Tibial nerve (tissue), 4 donors: ENCODE measurements around the gene DNAH10. TPM values are rescaled to one million over a fixed set of nuclear protein-coding genes. Genes with fewer than 3 reads are reported as not detected.

ENCODE experiments used
- DNase-seq, 2 donors: peaks; one replicate each; pipeline ENCODE4 v3.0.0-alpha.2; 2019; ENCODE audit warnings: low spot score in 2 of 2
- H3K27ac ChIP-seq, 4 donors: fragments of 200-600 bp; sonication (generic) in 3 of 4; one replicate each; pipeline ENCODE4 v1.5.1; 2017 to 2019; ENCODE audit warnings: mild to moderate bottlenecking in 1 of 4
- H3K27me3 ChIP-seq, 2 donors: fragments of 200-600 bp; sonication (generic) in 1 of 2; one replicate each; pipeline versions ENCODE4 v1.5.1 to v1.6.0; 2017 to 2019
- H3K36me3 ChIP-seq, 3 donors: fragments of 200-600 bp; sonication (generic); one replicate each; pipeline ENCODE4 v1.5.1; 2018 to 2019
- H3K4me1 ChIP-seq, 4 donors: fragments of 200-600 bp; sonication (generic) in 3 of 4; one replicate each; pipeline ENCODE4 v1.5.1; 2017 to 2019
- H3K4me3 ChIP-seq, 4 donors: fragments of 200-600 bp; sonication (generic) in 3 of 4; one replicate each; pipeline ENCODE4 v1.5.1; 2017 to 2019; ENCODE audit warnings: mild to moderate bottlenecking in 1 of 4, moderate library complexity in 1 of 4
- H3K9me3 ChIP-seq, 4 donors: fragments of 200-600 bp; sonication (generic) in 3 of 4; one replicate each; pipeline ENCODE4 v1.5.1; 2017 to 2019
- EP300 ChIP-seq, 2 donors: sonication (generic); formaldehyde crosslinking; IDR thresholded peaks; one replicate each; pipeline ENCODE4 v1.6.1; 2017; ENCODE audit warnings: antibody characterized with exemption in 2 of 2, mild to moderate bottlenecking in 1 of 2
- POLR2A ChIP-seq, 2 donors: fragments of 450-650 bp; IDR thresholded peaks; one replicate each; pipeline ENCODE4 v1.6.1; 2017; ENCODE audit warnings: antibody characterized with exemption in 2 of 2, mild to moderate bottlenecking in 2 of 2, moderate library complexity in 2 of 2
- WGBS, 2 donors: methylation state at CpG; one replicate each; pipeline ENCODE4 v1.1.5; 2018; 5-methylcytosine and 5-hydroxymethylcytosine counted together
- total RNA-seq, 4 donors: library from RNA; depleted of rRNA; stranded (reverse); fragments of >200 nt; gene quantifications; one replicate each; pipeline ENCODE4 v1.1.0, GENCODE V29; 2016
- TF ChIP-seq, protein P1 (sequence below), 5 experiments: fragments of 200-600 bp in 3 of 5; fragments of 450-650 bp in 2 of 5; sonication (generic) in 3 of 5; IDR thresholded peaks; one replicate each; pipeline ENCODE4 v1.5.1; 2016 to 2019; ENCODE audit warnings: antibody characterized with exemption in 5 of 5, mild to moderate bottlenecking in 3 of 5, moderate library complexity in 2 of 5

The DNAH10 gene
- total RNA-seq, 4 donors from 2014 or later: 3.1 TPM; not detected in 3

DNA sequence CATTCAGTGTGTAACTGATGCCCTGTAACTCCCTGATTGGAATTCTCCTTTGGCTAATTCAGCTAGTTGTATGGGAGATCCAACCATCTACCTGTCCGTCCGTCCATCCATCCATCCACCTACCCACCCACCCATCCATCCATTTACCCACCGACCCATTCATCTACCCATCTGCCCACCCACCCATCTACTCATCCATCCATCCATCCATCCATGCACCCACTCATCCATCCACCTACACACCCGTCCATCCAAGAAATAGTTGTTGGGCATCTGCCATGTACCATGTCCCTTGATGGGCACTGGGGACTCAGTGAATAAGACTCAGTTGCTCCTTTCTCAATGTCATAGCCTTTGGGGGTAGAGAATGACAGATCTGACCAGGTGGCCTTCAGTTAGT is 162.4 kb downstream of the DNAH10 start:
- no peaks in the 10 kb centered on the region for H3K4me1 ChIP-seq
- no peak overlapping the region for H3K27ac ChIP-seq
- H3K36me3 ChIP-seq: no peaks in the 10 kb centered on the region
- no peaks in the 10 kb centered on the region for H3K27me3 ChIP-seq
- no peaks in the 10 kb centered on the region for H3K9me3 ChIP-seq
- H3K4me3 ChIP-seq: no peak overlapping the region
- no peak for DNase-seq
- WGBS, 2 donors: 96 to 97% methylated on average over 4 of the region's 4 CpGs
- TF ChIP-seq EP300 (IDR thresholded peaks at IDR 0.05) (no peak), POLR2A (IDR thresholded peaks at IDR 0.05) (no peak)
- TF ChIP-seq, protein P1, sequence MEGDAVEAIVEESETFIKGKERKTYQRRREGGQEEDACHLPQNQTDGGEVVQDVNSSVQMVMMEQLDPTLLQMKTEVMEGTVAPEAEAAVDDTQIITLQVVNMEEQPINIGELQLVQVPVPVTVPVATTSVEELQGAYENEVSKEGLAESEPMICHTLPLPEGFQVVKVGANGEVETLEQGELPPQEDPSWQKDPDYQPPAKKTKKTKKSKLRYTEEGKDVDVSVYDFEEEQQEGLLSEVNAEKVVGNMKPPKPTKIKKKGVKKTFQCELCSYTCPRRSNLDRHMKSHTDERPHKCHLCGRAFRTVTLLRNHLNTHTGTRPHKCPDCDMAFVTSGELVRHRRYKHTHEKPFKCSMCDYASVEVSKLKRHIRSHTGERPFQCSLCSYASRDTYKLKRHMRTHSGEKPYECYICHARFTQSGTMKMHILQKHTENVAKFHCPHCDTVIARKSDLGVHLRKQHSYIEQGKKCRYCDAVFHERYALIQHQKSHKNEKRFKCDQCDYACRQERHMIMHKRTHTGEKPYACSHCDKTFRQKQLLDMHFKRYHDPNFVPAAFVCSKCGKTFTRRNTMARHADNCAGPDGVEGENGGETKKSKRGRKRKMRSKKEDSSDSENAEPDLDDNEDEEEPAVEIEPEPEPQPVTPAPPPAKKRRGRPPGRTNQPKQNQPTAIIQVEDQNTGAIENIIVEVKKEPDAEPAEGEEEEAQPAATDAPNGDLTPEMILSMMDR (IDR thresholded peaks at IDR 0.05): no peak

DNA sequence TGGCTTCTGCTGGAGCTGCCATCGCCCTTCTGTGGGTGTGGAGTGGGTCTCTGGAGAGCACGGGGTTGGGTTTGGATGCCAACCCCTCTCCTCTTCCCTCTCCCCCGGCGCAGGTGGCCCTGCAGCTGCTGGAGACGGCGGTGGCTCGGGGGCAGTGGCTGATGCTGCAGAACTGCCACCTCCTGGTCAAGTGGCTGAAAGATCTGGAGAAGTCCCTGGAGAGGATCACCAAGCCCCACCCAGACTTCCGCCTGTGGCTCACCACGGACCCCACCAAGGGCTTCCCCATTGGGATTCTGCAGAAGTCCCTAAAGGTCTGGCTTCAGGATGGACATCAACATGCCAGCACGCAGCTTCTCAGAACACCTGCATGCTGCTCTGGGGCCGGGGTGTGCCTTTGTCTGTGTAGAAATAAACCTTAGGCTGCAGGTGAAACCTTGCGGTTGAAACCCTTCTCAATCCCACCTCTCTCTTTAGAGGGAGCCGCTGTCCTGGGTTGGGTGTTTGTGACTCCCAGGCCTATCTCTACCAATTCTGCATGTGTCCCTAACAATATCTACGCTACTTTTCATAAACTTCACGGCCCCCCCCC is 166.3 kb downstream of the DNAH10 start:
- Histone ChIP-seq H3K4me1 (no peaks in the 10 kb centered on the region), H3K27me3 (no peaks in the 10 kb centered on the region), H3K36me3 (peaks cover 0 to 4% (median 0%) of the 10 kb centered on the region in 3 donors), H3K4me3 (no peak overlapping the region), H3K9me3 (no peaks in the 10 kb centered on the region), H3K27ac (no peak overlapping the region)
- DNase-seq: no peak
- TF ChIP-seq EP300 (IDR thresholded peaks at IDR 0.05) (no peak), POLR2A (IDR thresholded peaks at IDR 0.05) (no peak)
- TF ChIP-seq, protein P1 (IDR thresholded peaks at IDR 0.05): no peak
- 72 to 85% methylated on average over 14 to 15 of the region's 15 CpGs for WGBS, 2 donors

DNA sequence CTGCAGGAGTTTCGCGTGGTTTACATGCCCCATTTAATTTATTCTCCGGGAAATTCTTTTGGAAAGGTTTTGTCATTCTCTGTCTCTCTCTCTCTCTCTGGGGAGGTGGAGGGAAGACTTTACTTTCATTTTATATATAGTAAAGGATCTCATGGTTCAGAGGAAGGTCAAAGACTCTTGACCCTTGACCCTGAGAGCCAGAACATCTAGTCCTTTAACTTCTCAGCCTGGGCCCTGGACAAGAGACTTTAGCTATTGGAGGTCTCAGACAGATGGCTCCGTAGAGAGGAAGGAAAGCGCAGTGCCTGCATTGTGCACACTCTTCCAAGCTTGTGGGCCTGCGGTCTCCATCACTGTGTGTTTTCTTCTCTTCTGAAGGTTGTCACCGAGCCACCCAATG is 166.8 kb downstream of the DNAH10 start:
- no peak for TF ChIP-seq EP300 (IDR thresholded peaks at IDR 0.05)
- TF ChIP-seq POLR2A (IDR thresholded peaks at IDR 0.05): no peak
- TF ChIP-seq, protein P1 (IDR thresholded peaks at IDR 0.05): no peak
- Histone ChIP-seq H3K9me3 (no peaks in the 10 kb centered on the region), H3K4me1 (no peaks in the 10 kb centered on the region), H3K27me3 (no peaks in the 10 kb centered on the region), H3K36me3 (peaks cover 0 to 4% (median 0%) of the 10 kb centered on the region in 3 donors), H3K4me3 (no peak overlapping the region), H3K27ac (no peak overlapping the region)
- WGBS, 2 donors: 89 to 90% methylated on average over 7 of the region's 7 CpGs
- DNase-seq: no peak

DNA sequence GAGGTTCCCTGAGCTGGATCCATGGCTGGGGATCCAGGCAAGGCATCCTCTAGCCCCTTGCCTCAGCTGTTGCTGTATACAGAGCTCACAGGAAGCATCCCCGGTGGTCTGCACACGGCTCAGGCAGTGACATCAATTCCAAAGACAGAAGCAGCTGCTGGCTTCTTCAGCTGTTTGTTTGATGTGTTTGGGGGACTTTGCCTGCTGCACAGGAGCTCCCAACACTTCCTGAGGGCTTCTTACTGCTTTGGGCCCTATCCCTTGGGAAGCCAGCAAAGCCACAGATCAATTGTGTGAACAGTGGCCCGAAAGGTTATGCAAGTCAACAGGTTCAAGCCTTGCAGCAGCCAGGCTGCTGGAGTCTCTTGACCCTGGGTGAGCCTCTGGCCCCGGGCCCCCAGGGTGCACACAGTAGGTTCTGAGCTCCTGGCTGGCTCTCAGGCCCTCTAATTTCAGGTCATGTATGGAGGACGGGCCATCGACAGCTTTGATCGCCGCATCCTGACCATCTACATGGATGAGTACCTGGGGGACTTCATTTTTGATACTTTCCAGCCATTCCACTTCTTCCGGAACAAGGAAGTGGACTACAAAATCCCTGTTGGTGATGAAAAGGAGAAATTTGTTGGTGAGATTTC is 168.0 kb downstream of the DNAH10 start:
- Histone ChIP-seq H3K4me3 (no peak overlapping the region), H3K27ac (no peak overlapping the region), H3K27me3 (no peaks in the 10 kb centered on the region), H3K9me3 (no peaks in the 10 kb centered on the region), H3K36me3 (peaks cover 0 to 14% (median 0%) of the 10 kb centered on the region in 3 donors), H3K4me1 (no peaks in the 10 kb centered on the region)
- DNase-seq: no peak
- 89 to 90% methylated on average over 9 of the region's 9 CpGs for whole genome bisulfite sequencing, 2 donors
- TF ChIP-seq, protein P1 (IDR thresholded peaks at IDR 0.05): no peak

DNA sequence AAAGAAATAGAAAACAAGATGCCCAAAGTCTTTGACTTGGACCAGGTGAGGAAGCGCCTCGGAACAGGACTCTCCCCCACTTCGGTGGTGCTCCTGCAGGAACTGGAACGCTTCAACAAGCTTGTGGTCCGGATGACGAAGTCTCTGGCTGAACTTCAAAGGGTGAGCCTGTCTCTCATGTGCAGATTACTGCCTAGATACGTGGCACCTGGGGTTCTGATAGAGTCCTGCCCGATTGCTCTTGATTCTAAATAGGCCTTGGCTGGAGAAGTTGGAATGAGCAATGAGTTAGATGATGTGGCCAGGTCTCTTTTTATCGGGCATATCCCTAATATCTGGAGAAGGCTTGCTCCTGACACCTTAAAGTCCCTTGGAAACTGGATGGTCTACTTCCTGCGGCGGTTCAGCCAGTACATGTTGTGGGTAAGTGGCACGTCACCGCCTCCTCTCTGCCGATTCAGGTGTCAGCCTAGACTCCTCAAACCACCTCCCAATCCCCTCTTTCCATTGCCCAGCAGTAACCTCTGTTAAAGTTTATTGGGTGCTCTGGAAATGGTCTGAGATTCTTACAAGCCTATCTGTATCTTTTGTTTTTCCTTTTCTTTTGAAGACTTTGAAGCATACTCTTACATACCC is 169.7 kb downstream of the DNAH10 start:
- Histone ChIP-seq H3K4me3 (no peak overlapping the region), H3K4me1 (no peaks in the 10 kb centered on the region), H3K9me3 (no peaks in the 10 kb centered on the region), H3K27ac (no peak overlapping the region), H3K36me3 (peaks cover 0 to 32% (median 0%) of the 10 kb centered on the region in 3 donors), H3K27me3 (no peaks in the 10 kb centered on the region)
- DNase-seq: no peak
- TF ChIP-seq POLR2A (IDR thresholded peaks at IDR 0.05) (no peak), EP300 (IDR thresholded peaks at IDR 0.05) (no peak)
- TF ChIP-seq, protein P1 (IDR thresholded peaks at IDR 0.05): no peak
- WGBS, 2 donors: 86 to 88% methylated on average over 14 of the region's 14 CpGs
